Smooth muscle cell (in vitro differentiated cells): ENCODE results near the gene ZAP70. TPM values are rescaled to one million over a fixed set of nuclear protein-coding genes. Genes with fewer than 3 reads are reported as not detected.

Source experiments
- DNase-seq: peaks from one replicate; lab custom pipeline; 2025; ENCODE audit not compliant: unreplicated experiment; lab: John Stamatoyannopoulos, UW
- H2AFZ ChIP-seq: fragments of 200-600 bp; sonication (generic); 2 replicates; pipeline ENCODE4 v1.6.0; 2016; ENCODE audit warnings: antibody characterized with exemption, low read depth, mild to moderate bottlenecking
- H3F3A ChIP-seq: fragments of 200-600 bp; sonication (generic); 2 replicates; pipeline ENCODE4 v1.6.0; 2017; ENCODE audit warnings: antibody characterized with exemption, low read depth
- H3K27ac ChIP-seq: fragments of 200-600 bp; sonication (generic); 2 replicates; pipeline ENCODE4 v1.5.1; 2016; ENCODE audit warnings: low read depth, mild to moderate bottlenecking
- H3K27me3 ChIP-seq: fragments of 200-600 bp; sonication (generic); 2 replicates; pipeline ENCODE4 v1.6.1; 2016; ENCODE audit warnings: low read depth, mild to moderate bottlenecking
- H3K36me3 ChIP-seq: fragments of 200-600 bp; sonication (generic); 2 replicates; pipeline ENCODE4 v1.5.1; 2016; ENCODE audit warnings: low read depth
- H3K4me1 ChIP-seq: fragments of 200-600 bp; sonication (generic); 2 replicates; pipeline ENCODE4 v1.5.1; 2016; ENCODE audit warnings: low read depth
- H3K4me2 ChIP-seq: fragments of 200-600 bp; sonication (generic); 2 replicates; pipeline ENCODE4 v1.6.0; 2016; ENCODE audit warnings: mild to moderate bottlenecking
- H3K4me3 ChIP-seq: fragments of 200-600 bp; sonication (generic); 2 replicates; pipeline ENCODE4 v1.5.1; 2016; ENCODE audit warnings: mild to moderate bottlenecking
- H3K79me2 ChIP-seq: fragments of 200-600 bp; sonication (generic); 2 replicates; pipeline ENCODE4 v1.6.0; 2016; ENCODE audit warnings: low read depth, mild to moderate bottlenecking
- H3K9ac ChIP-seq: fragments of 200-600 bp; sonication (generic); 2 replicates; pipeline ENCODE4 v1.6.0; 2016; ENCODE audit warnings: low read depth
- H3K9me3 ChIP-seq: fragments of 200-600 bp; sonication (generic); replicated peaks from 2 replicates; pipeline ENCODE4 v1.5.1; 2016; ENCODE audit warnings: low read depth
- H4K20me1 ChIP-seq: fragments of 200-600 bp; sonication (generic); 2 replicates; pipeline ENCODE4 v1.6.0; 2016; ENCODE audit warnings: low read depth
- WGBS: methylation state at CpG from one replicate; pipeline ENCODE4 v1.1.7; 2016; ENCODE audit warnings: low lambda C conversion rate; 5-methylcytosine and 5-hydroxymethylcytosine counted together
- polyA plus RNA-seq: library from polyadenylated mRNA; unstranded; fragments of >200 nt; fragmentation: Nextera tagmentation; extraction: Ambion mirVana; gene quantifications from 2 replicates; pipeline ENCODE4 v1.2.1, GENCODE V29; 2016
- total RNA-seq: library from RNA; depleted of rRNA; stranded (reverse); fragments of >200 nt; gene quantifications from 2 replicates; pipeline ENCODE4 v1.2.3, GENCODE V29; 2014
- TF ChIP-seq, protein P1 (sequence below): fragments of 200-600 bp; sonication (generic); IDR thresholded peaks from 2 replicates; pipeline ENCODE4 v1.5.1; 2017; ENCODE audit warnings: borderline replicate concordance, mild to moderate bottlenecking, antibody characterized with exemption; ENCODE audit not compliant: insufficient read depth, poor library complexity, severe bottlenecking

The ZAP70 gene
- total and polyA plus RNA-seq, 2 experiments from 2014 or later, result 0.24 to 0.40 TPM

DNA sequence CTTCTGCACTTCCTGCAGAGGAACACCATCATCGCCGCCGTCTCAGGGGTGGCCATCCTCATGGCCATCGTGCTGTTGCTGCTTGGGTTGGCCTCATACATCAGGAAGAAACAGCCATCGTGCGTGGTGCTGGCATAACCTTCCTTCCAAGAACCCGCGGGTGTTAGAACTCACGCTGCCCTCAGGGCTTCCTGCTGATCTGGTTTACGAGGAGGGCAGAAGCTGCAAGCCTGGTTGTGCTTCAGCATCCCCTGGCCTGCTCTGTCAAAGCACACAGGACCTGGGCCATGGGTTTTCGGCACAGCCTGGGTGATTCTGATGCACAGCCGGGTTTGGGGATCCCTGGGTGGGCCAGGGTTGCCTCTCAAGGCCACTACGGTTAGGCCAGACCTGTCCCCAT, 12.2 kb upstream of the ZAP70 start:
- H3F3A ChIP-seq, result no peaks in the 10 kb centered on the region
- no peaks in the 10 kb centered on the region for H3K79me2 ChIP-seq
- H3K36me3 ChIP-seq, result no peaks in the 10 kb centered on the region
- DNase-seq, result no peak
- no peak overlapping the region for H2AFZ ChIP-seq
- H3K27me3 ChIP-seq, result no peaks in the 10 kb centered on the region
- no peaks in the 10 kb centered on the region for H3K9me3 ChIP-seq
- no peaks in the 10 kb centered on the region for H4K20me1 ChIP-seq
- H3K27ac ChIP-seq, result no peak overlapping the region
- 85% methylated on average over 13 of the region's 13 CpGs for WGBS
- no peaks in the 10 kb centered on the region for H3K4me1 ChIP-seq
- TF ChIP-seq, protein P1, sequence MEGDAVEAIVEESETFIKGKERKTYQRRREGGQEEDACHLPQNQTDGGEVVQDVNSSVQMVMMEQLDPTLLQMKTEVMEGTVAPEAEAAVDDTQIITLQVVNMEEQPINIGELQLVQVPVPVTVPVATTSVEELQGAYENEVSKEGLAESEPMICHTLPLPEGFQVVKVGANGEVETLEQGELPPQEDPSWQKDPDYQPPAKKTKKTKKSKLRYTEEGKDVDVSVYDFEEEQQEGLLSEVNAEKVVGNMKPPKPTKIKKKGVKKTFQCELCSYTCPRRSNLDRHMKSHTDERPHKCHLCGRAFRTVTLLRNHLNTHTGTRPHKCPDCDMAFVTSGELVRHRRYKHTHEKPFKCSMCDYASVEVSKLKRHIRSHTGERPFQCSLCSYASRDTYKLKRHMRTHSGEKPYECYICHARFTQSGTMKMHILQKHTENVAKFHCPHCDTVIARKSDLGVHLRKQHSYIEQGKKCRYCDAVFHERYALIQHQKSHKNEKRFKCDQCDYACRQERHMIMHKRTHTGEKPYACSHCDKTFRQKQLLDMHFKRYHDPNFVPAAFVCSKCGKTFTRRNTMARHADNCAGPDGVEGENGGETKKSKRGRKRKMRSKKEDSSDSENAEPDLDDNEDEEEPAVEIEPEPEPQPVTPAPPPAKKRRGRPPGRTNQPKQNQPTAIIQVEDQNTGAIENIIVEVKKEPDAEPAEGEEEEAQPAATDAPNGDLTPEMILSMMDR, result no peak
- no peak overlapping the region for H3K4me3 ChIP-seq
- no peak overlapping the region for H3K9ac ChIP-seq
- H3K4me2 ChIP-seq, result no peak overlapping the region

DNA sequence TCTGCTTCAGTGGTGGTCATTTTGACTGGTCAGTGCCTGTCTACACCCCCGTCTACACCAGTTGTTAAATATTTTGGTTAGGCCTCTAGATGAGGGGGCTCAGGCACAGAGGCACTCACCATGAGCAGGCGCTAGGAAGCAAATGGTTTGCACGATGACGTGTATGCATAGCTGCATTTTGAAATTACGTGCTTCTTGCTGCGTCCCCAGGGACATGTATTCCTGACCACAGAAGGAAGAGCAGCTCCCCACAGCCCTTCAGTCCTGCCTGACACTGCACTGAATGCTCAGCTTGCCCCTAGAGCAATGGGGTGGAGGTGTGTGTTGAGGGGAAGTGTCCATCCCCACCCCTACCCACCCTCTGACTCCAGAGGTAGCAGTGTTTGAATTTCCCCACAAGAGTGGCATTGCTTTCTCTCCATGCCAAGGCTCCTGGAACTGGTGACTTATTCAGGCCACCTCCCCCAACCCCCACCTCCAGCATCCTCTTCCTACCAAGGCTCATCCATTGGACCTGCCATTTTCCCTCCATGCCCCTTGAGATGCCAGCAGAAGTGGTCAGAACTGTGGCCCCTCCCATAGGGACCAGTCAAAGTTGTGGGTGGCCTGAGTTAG, 11.4 kb upstream of the ZAP70 start:
- no peaks in the 10 kb centered on the region for H3K9me3 ChIP-seq
- H3F3A ChIP-seq, result no peaks in the 10 kb centered on the region
- no peak overlapping the region for H3K4me3 ChIP-seq
- H3K4me1 ChIP-seq, result no peaks in the 10 kb centered on the region
- TF ChIP-seq, protein P1, result no peak
- H3K4me2 ChIP-seq, result no peak overlapping the region
- no peaks in the 10 kb centered on the region for H4K20me1 ChIP-seq
- H3K27ac ChIP-seq, result no peak overlapping the region
- no peak for DNase-seq
- H3K9ac ChIP-seq, result no peak overlapping the region
- no peaks in the 10 kb centered on the region for H3K79me2 ChIP-seq
- H3K36me3 ChIP-seq, result no peaks in the 10 kb centered on the region
- H3K27me3 ChIP-seq, result no peaks in the 10 kb centered on the region
- WGBS, result 92% methylated on average over 6 of the region's 6 CpGs
- H2AFZ ChIP-seq, result no peak overlapping the region

- Histone ChIP-seq H3K36me3 (no peaks in the 10 kb centered on the region), H3K79me2 (no peaks in the 10 kb centered on the region), H3K4me2 (no peak overlapping the region), H3K9ac (no peak overlapping the region), H2AFZ (no peak overlapping the region), H3K4me1 (no peaks in the 10 kb centered on the region), H3K27me3 (no peaks in the 10 kb centered on the region), H3K9me3 (no peaks in the 10 kb centered on the region), H3K27ac (no peak overlapping the region), H3F3A (no peaks in the 10 kb centered on the region), H4K20me1 (no peaks in the 10 kb centered on the region), H3K4me3 (no peak overlapping the region)
- no peak for DNase-seq
- WGBS, result 91% methylated on average over 19 of the region's 19 CpGs
- TF ChIP-seq, protein P1, result no peak
Measured at GRCh38 chr2:97702731-97703470, 10.5 kb upstream of the ZAP70 start.
